Measurements from ENCODE around the gene CRYZL1.
A peak's percentile ranks its signal among the peaks of the same experiment; 100 is the strongest.

Gene CRYZL1

DNA sequence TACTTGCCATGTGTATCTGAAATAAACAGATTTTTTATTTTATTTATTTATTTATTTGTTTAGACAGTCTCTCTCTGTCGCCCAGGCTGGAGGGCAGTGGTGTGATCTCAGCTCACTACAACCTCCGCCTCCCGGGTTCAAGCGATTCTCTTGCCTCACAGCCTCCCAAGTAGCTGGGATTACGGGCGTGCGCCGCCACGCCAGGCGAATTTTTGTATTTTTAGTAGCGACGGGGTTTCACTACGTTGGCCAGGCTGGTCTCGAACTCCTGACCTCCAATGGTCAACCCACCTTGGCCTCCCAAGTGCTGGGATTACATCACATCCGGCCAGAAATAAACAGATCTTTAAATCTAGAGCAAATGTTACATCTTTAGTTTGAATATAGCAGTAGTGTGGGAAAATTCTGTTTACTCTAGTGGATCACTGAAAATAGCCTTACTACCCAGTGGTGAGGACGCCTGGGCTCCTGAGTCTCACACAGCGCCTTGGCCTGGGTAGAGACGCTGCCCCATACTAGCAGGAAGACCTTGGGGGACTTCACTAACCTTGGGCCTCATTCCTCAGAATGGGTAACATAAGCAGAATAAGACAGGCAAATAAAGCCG is 100.3 kb downstream of the CRYZL1 start:
- H3K36me3 ChIP-seq, result peaks cover under 1% of the 10 kb centered on the region
- H3K4me3 ChIP-seq (ENCODE audit: low read depth in 1 of 2, low read length in 1 of 2), result peak overlapping the region; percentile 90 to 98
- H3K27ac ChIP-seq, result peak overlapping the region; percentile 98
- peaks cover 40 to 41% of the 10 kb centered on the region in 2 experiments for H3K4me1 ChIP-seq (ENCODE audit: control insufficient read depth in 1 of 2, insufficient read depth in 1 of 2, low read depth in 1 of 2, low read length in 1 of 2)
- H3K9me3 ChIP-seq, result no peaks in the 10 kb centered on the region
- no peaks in the 10 kb centered on the region for H3K27me3 ChIP-seq
- no peak for TF ChIP-seq CTCF (IDR thresholded peaks at IDR 0.05)

DNA sequence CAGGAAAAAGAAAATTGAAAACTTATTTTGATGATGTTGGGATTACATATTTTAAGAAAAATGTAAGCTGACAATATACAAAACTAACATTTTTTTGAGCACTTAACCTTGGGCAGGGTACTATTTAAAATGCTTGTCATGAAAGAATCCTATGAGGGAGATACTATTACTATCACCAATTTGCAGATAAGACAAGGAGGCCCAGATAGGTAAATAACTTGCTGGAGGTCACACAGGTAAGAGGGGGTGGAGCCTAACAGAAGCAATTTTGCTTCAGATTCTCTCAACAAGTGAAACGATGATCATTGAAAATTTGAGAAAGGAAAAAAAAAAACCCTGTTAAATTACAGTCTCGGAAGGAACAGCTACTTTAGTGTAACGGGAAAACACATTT is 100.8 kb downstream of the CRYZL1 start:
- Histone ChIP-seq H3K27me3 (no peaks in the 10 kb centered on the region), H3K4me1 (ENCODE audit: control insufficient read depth in 1 of 2, insufficient read depth in 1 of 2, low read depth in 1 of 2, low read length in 1 of 2) (peaks cover 35 to 36% of the 10 kb centered on the region in 2 experiments), H3K36me3 (no peaks in the 10 kb centered on the region), H3K27ac (peak overlapping the region; percentile 98), H3K9me3 (no peaks in the 10 kb centered on the region), H3K4me3 (ENCODE audit: low read depth in 1 of 2, low read length in 1 of 2) (peak overlapping the region in 1 of 2 experiments; percentile 90)
- TF ChIP-seq CTCF (IDR thresholded peaks at IDR 0.05), result no peak

GRCh38 chr21:33539616-33540015 is 101.9 kb downstream of the CRYZL1 start:
- no peak overlapping the region for H3K27ac ChIP-seq
- H3K27me3 ChIP-seq, result no peaks in the 10 kb centered on the region
- no peak for TF ChIP-seq CTCF (IDR thresholded peaks at IDR 0.05)
- H3K36me3 ChIP-seq, result no peaks in the 10 kb centered on the region
- no peak overlapping the region for H3K4me3 ChIP-seq (ENCODE audit: low read depth in 1 of 2, low read length in 1 of 2)
- H3K4me1 ChIP-seq (ENCODE audit: control insufficient read depth in 1 of 2, insufficient read depth in 1 of 2, low read depth in 1 of 2, low read length in 1 of 2), result peaks cover 24 to 25% of the 10 kb centered on the region in 2 experiments
- H3K9me3 ChIP-seq, result no peaks in the 10 kb centered on the region
